Lower leg skin (tissue), 4 donors: ENCODE measurements around the gene CUL3. TPM values are rescaled to one million over a fixed set of nuclear protein-coding genes. Genes with fewer than 3 reads are reported as not detected.

ENCODE experiments used
- DNase-seq, 2 donors: peaks; one replicate each; pipeline ENCODE4 v3.0.0-alpha.2; 2019; ENCODE audit warnings: low spot score in 2 of 2
- H3K4me3 ChIP-seq: fragments of 200-600 bp; sonication (generic); 2 replicates; pipeline ENCODE4 v1.5.1; 2017; ENCODE audit warnings: mild to moderate bottlenecking, low read depth; ENCODE audit not compliant: poor library complexity, severe bottlenecking
- CTCF ChIP-seq, 3 donors: fragments of 450-650 bp; IDR thresholded peaks; one replicate each; pipeline ENCODE4 v1.5.1; 2016; ENCODE audit warnings: antibody characterized with exemption in 3 of 3, mild to moderate bottlenecking in 3 of 3, moderate library complexity in 2 of 3
- POLR2A ChIP-seq, 2 donors: fragments of 450-650 bp; IDR thresholded peaks; one replicate each; pipeline ENCODE4 v1.6.1; 2016 to 2017; ENCODE audit warnings: antibody characterized with exemption in 2 of 2, mild to moderate bottlenecking in 1 of 2, moderate library complexity in 1 of 2
- WGBS, 2 donors: methylation state at CpG; one replicate each; pipeline ENCODE4 v1.1.5; 2018; 5-methylcytosine and 5-hydroxymethylcytosine counted together
- intact Hi-C: fragments of 100-400 bp; cut with DNase I; formaldehyde crosslinking; loops from one replicate; pipeline ENCODE4 v1.15.0; 2023; ENCODE audit warnings: low total_unique reads
- total RNA-seq, 4 donors: library from RNA; depleted of rRNA; stranded (reverse); fragments of >200 nt; gene quantifications; one replicate each; pipeline ENCODE4 v1.1.0, GENCODE V29; 2016

Gene CUL3
- total RNA-seq, result 100 to 1,000 TPM in 1 of 4 donors, 10 to 100 TPM in 3; 66.0 to 105 (median 82.6) TPM

GRCh38 chr2:224585211-224586088, at the start of gene CUL3:
Gene CUL3 (minus strand): TSS chr2:224585363. CDS start chr2:224585009, 354 bp downstream.
- 0% methylated on average over 28 to 54 of the region's 68 CpGs for WGBS, 2 donors
- TF ChIP-seq POLR2A (IDR thresholded peaks at IDR 0.05) (peak in 1 of 2 donors; percentile 77), CTCF (IDR thresholded peaks at IDR 0.05) (no peak)
- peak; percentile 99 to 100 for DNase-seq
- H3K4me3 ChIP-seq, result peak within 1 kb of the TSS; percentile 85
- intact Hi-C loops, result no loop called here

- H3K4me3 ChIP-seq, result no peak overlapping the region
- intact Hi-C loops, result no loop called here
- 69 to 75% methylated on average over 6 of the region's 6 CpGs for WGBS, 2 donors
- DNase-seq, result no peak
- TF ChIP-seq POLR2A (IDR thresholded peaks at IDR 0.05) (no peak), CTCF (IDR thresholded peaks at IDR 0.05) (no peak)
These were observed 45.7 kb upstream of the CUL3 start for GRCh38 chr2:224630659-224631550.

- DNase-seq, result no peak
- H3K4me3 ChIP-seq, result no peak overlapping the region
- TF ChIP-seq CTCF (IDR thresholded peaks at IDR 0.05) (no peak), POLR2A (IDR thresholded peaks at IDR 0.05) (no peak)
- intact Hi-C loops, result no loop called here
- 65 to 73% methylated on average over 3 of the region's 3 CpGs for WGBS, 2 donors
These were observed 43.3 kb upstream of the CUL3 start for GRCh38 chr2:224628416-224628815.

GRCh38 chr2:224626735-224627134, 41.6 kb upstream of the CUL3 start:
- 74% methylated on average over 4 of the region's 4 CpGs for WGBS, 2 donors
- no peak for DNase-seq
- intact Hi-C loops, result no loop called here
- TF ChIP-seq CTCF (IDR thresholded peaks at IDR 0.05) (peak in 1 of 3 donors; percentile 33), POLR2A (IDR thresholded peaks at IDR 0.05) (no peak)
- no peak overlapping the region for H3K4me3 ChIP-seq

- no peak for DNase-seq
- intact Hi-C loops, result no loop called here
- no peak overlapping the region for H3K4me3 ChIP-seq
- TF ChIP-seq CTCF (IDR thresholded peaks at IDR 0.05) (no peak), POLR2A (IDR thresholded peaks at IDR 0.05) (no peak)
- 92 to 93% methylated on average over 4 of the region's 4 CpGs for WGBS, 2 donors
These were observed 28.6 kb upstream of the CUL3 start for GRCh38 chr2:224613543-224614286.
